ENCODE results near the gene CDK5RAP3.

GRCh38 chr17:48027322-48027981 lies 56.5 kb downstream of the CDK5RAP3 start:
- TF ChIP-seq POLR2AphosphoS5 (IDR thresholded peaks at IDR 0.05; ENCODE audit: insufficient read depth, low read depth, low read length) (no peak), CTCF (IDR thresholded peaks at IDR 0.05; ENCODE audit: extremely low read depth in 1 of 2, insufficient read depth in 1 of 2, low read depth in 1 of 2, low read length in 2 of 2) (no peak), JUN (IDR thresholded peaks at IDR 0.05; ENCODE audit: borderline replicate concordance, insufficient read depth, insufficient read length, low read depth) (no peak), POLR2A (IDR thresholded peaks at IDR 0.05; ENCODE audit: low read depth, low read length) (no peak), EZH2 (IDR thresholded peaks at IDR 0.05; ENCODE audit: borderline replicate concordance, low read depth, low read length, severe bottlenecking) (no peak), MAX (IDR thresholded peaks at IDR 0.05; ENCODE audit: insufficient read depth, insufficient read length) (no peak), MYC (IDR thresholded peaks at IDR 0.05; ENCODE audit: low read depth, low read length) (no peak), FOS (IDR thresholded peaks at IDR 0.05; ENCODE audit: borderline replicate concordance, insufficient read depth, low read length) (no peak), GATA2 (IDR thresholded peaks at IDR 0.05; ENCODE audit: insufficient read depth, insufficient read length, low read depth, low read length) (no peak)
